HG02610 (cell line): ENCODE measurements around the gene RGS14.
"Not testable (repeated sequence)": the region's sequence is repeated elsewhere in the genome, so short reads cannot be mapped to it uniquely, and the experiment has no call there.

Experiments
- ATAC-seq: cut with Tn5 transposase; IDR thresholded peaks from one replicate; pipeline ENCODE4 v1.9.1; 2021; ENCODE audit warnings: mild to moderate bottlenecking, moderate library complexity; ENCODE audit not compliant: unreplicated experiment

Gene RGS14

DNA sequence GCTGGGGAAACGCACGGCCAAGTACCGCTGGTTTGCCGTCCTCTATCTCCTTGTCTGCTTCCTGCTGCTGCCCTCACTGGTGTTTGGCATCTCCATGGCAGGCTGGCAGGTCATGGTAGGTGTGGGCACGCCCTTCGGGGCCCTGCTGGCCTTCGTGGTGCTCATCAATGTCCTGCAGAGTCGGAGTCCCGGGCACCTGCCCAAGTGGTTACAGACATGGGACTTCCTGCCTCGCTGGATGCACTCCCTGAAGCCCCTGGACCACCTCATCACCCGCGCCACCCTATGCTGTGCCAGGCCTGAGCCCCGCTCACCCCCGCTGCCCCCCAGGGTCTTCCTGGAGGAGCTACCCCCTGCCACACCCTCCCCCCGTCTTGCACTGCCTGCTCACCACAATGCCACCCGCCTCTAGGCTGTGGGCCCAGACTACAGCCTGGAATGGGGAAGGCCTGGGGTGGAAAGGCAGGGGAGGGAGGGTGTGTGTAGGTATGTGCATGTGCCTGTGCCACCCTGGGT, 40.2 kb downstream of the RGS14 start:
- ATAC-seq = no peak

DNA sequence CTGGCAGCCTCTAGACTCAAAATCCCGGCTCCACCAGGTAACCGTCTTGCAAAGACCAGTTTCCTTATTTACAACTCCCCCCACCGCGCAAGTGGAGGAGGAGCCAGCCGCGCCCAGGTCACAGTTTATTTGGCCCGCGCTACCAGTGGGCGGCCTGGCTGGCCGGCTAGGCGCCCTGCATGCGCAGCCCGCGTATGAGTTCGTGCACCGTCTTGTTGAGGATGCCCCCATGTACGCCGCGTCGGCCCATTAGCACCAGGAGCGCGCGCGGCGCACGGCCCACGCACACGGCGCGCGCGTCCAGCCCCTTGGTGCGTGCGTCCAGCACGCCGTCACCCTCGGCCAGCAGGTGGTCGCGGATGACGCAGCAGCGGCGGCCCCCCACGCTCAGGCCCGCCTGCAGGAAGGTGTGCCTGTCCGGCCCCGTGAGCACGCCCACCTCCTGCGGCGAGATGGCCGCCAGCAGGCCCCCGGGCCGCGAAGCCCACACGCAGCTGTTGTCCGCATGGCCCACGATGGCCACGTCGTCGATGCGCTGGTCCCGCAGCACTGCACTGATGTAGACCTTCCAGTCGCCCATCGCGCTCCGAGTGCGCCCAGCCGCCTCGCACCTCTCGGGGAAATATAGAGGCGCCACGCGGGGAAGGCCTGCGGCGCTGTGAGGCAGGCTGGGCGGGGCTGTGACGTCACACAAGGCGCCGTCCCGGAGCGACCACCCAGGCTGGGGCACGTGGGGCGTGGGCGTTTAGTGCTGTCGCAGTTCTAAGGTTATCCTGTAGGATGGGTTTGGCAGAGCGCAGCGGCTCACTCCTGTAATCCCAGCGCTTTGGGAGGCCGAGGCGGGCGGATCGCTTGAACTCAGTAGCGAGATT, 42.5 kb downstream of the RGS14 start, which contains the start of gene PFN3:
Gene PFN3, minus strand, starts transcription at position 665 of the 872 bp plus-strand sequence. Its CDS starts 85 bp downstream, at position 580.
- ATAC-seq = no peak

DNA sequence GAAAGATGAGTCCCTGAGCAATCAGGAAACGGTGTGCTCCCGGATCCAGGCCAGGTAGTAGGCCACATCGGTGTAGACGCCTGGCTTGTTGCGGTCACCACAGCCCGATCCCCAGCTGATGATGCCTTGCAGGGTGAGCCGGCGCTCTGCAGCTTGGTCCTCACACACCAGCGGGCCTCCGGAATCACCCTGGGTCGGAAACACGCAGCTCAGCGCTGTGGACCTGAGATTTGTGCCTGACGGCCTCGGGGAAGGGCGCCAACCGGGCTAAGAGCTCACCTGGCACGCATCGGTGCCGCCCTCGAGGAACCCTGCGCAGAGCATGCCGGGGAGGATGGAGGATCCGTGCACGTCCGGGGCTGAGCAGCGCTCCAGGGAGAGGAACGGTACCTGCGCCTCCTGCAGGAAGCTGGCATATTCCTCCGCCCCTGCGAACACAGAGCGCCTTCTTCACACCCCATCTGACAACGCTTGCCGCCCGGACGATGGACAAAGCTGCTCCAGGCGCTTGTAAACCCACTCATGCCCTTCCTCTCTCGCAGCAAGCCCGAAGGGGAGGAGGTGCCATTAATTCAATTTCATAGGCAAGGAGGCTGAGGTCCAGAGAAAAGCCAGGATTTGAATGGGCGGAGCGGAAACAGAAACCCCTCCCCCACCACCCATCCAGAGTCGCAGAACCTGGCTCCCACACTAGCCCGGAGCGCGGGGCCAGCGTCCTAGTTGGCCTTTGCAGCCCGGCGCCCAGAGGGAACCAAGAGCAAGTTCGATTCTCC, 44.7 kb downstream of the RGS14 start:
- ATAC-seq = no peak

DNA sequence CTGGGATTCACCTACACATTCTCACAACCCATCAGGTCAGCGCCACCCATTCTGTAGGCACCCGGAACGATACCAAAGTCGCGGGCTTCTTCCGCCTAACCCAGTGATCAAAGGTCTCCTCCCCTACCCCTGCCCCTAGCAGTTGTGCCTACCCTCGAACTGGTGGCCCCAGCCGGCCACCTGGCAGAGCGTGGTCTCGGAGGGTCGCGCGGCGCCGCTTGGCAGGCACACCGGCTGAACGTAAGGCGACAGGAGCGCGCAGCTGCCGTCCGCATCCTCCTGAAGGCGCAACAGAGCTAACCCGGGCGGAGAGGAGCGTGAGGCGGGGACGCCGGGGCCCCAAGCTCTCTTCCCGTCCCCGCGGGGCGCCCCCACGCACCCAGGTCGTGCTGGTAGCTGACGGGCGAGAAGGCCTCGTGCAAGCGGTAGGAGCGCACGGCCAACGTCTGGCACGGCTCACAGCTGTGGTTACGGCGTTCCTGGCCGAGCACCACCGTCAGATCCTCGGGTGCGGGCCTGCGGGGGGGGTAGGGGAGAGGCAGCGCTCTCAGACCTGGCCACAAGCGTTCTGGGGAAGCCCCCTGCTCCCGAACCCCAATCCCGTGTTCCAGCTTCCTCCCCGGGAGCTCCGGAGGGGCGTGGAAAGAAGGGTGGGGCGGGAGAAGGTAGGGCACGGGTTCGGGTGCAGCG, 45.5 kb downstream of the RGS14 start:
- no peak for ATAC-seq

DNA sequence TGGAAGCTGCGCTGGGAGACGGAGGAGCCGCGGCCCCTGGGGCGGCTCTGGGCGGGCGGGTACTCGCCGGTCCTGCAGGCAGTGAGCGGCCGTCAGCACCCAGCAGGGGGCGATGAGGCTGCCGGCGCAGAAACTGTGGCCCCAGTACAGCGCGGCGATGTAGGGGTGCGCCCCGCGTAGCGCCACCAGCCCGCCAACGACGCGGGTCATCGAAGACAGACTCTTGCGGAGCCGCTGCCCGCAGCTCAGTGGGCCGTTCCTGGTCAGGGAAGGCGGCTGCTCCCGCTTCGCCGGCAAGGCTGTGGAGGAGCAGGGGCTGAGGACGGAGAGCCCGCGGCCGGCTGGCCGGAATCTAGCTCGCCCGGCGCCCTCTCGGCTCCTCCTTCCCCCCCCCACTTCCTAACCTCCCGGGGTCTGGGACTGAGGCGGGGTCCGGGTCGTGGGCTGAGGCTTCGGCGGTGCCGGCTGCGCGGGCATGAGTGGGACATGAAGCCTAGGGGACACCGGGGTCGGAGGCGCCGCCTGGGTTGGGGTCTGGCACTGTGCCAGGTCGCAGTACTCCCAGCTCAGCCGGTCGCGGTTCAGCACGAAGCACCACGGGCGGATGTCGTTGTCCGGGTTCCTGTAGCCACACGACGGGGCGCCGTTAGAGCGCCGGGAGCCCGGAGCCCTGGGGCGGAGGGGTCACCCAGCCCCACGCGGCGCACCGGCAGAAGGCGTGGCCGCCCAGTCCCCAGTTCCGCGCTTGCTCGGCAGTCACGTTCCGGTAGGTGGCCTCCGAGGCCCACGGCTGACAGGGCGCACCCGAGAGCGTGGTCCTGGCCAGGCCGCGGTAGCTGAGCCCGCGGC, 46.3 kb downstream of the RGS14 start:
- ATAC-seq = peak; percentile 63

- ATAC-seq = no peak
These were observed 47.0 kb downstream of the RGS14 start for GRCh38 chr5:177404641-177405179.

- ATAC-seq = no peak
These were observed 47.6 kb downstream of the RGS14 start for GRCh38 chr5:177405312-177405711.

DNA sequence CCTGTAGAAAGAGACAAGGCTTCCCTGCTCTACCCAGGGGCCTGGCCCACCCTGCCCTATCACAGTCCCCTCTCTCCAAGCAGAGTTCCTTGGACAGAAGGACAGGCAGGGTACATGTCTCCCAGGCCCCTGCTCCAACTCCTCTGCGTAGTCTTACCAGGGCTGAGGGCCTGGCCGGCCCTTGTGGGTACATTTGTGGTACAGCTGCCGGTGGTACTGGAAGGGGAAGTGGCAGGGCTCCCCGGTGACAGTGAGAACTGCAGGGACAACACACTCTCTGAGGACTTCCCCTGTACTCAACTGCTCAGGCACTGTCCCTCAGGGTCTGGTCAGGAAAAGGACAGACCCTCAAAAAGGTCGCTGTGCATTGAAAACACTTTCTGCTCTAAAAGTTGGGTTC, 48.1 kb downstream of the RGS14 start:
- no peak for ATAC-seq

GRCh38 chr5:177409043-177409801, 51.5 kb downstream of the RGS14 start, which contains the start of gene F12:
Gene F12 (minus strand): TSS chr5:177409564. CDS start chr5:177409527, 37 bp downstream.
- ATAC-seq = no peak

DNA sequence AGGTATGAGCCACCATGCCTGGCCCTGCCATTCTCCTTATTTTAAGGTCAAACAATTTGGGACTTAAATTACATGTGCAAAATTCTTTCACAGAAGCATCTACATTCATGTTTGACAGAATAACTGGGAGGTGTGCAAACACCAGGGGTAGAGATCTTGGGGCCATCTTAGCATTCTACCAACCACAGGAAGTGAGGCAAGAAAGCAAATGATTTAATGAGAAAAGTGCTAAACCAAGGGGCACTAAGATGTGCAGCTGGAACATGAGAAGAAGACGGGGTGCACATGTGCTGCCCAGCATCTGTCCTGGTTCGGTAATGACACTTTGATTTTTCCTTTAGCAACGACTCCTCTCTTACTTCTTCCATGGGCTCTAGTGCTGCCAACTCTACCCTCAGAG, 52.9 kb downstream of the RGS14 start:
- ATAC-seq = no peak

DNA sequence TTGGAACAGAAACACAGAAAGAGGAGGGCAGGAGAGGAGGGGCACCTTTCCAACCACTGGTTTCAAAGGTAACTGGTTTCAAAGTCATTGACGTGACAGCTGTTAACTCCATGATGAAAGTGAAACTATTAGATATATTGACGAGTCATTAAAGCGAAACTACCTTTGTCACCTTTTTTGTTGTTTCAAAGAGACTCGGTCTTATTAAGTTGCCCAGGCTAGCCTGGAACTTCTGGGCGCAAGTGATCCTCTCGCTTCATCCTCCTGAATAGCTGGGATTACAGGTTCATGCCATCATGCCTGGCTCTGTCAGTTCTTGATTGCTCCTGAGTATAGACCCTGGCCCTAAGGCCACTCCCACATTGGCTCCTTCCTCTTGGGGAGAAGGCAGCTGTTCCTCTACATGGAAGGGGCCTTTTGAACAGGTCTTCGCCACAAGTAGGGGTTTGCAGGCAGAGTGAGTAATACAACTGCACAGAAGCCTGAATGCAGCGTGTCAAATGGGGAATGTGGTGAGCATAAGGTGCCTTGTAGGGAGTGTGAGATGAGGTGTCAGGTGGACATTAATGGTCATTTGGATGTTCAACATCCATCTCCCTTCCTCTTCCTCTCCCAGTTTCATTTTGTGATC, 55.0 kb downstream of the RGS14 start:
- peak; percentile 65 for ATAC-seq

DNA sequence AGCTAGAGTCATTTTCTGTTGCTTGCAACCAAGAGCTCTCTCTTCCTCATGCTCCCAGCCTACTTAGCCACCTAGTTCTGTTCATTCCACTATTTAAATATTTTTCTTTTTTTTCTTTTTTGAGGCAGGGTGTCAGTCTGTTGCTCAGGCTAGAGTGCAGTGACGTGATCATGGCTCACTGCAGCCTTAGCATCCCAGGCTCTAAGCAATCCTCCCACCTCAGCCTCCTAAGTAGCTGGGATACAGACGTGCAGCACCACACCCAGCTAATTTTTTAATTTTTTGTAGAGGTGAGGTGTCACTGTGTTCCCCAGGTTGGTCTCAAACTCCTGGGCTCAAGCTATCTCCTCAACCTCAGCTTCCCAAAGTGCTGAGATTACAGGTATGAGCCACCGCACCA, 56.8 kb downstream of the RGS14 start:
- no peak for ATAC-seq

DNA sequence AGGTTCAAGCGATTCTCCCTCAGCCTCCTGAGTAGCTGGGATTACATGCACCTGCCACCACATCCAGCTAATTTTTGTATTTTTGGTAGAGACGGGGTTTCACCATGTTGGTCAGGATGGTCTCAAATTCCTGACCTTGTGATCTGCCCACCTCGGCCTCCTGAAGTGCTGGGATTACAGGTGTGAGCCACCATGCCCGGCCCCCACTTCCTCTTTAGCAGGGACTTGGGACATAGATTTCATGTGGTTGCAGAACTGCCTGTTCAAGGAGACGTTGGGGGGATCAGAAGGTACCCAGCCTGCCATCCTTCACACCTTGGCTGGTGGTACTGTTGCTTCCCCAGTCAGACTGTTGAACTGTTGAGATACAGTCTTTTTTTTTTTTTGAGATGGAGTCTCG, 59.4 kb downstream of the RGS14 start:
- ATAC-seq = not testable (repeated sequence)

- ATAC-seq = no peak
These were observed 61.3 kb downstream of the RGS14 start for GRCh38 chr5:177419046-177419445.

DNA sequence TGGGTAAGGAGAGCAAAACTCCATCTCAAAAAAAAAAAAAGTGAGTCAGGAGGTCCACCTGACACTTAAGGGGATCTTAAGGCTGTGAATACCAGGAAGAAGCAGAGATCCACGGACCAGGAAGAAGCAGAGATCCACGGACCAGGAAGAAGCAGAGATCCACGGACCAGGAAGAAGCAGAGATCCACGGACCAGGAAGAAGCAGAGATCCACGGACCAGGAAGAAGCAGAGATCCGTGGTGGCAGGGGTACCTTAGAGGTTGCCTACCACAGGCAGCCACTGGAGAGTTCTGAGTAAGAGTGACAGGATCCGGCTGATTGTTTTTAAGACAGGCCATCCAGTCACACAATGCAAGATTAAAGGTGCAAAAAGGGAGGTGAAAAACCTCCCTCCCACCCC, 62.7 kb downstream of the RGS14 start:
- ATAC-seq = not testable (repeated sequence)

DNA sequence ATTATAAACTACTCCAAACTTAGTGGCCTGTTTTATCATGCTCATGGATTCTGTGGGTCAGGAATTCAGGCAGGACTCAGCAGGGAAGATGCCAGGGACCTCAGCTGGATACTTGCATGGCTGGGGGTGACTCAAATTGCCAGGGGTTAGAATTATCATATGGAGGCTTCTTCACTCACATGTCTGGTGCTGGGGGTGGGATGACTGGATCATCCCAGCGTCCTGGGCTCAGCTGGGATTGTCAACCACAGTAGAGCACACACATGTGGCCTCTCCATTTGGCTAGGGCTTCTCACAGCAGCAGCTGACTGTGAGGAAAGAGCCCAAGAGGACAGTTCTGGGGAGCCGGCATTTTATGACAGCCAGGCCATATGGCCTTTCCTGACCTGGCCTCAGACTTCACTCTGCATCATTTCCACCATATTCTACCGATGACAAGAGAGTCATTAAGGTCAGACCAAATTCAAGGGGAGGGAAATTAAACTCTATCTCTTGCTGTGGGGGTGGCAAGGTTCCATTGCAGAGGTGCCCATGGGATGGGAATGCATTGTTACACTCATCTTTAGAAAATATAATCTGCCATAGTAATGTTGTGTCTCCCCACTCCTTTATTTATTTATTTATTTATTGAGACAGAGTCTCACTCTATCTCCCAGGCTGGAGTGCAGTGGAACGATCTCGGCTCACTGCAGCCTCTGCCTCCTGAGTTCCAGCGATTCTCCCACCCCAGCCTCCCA, 63.5 kb downstream of the RGS14 start:
- no peak for ATAC-seq
